ENCODE data around the gene CBX8. TPM values are rescaled to one million over a fixed set of nuclear protein-coding genes. Genes with fewer than 3 reads are reported as not detected.
"Not testable (repeated sequence)": the region's sequence is repeated elsewhere in the genome, so short reads cannot be mapped to it uniquely, and the experiment has no call there.

CBX8 gene
- total RNA-seq, 1 experiment from 2014 or later: 7.0 TPM

GRCh38 chr17:79779084-79779529, 17.8 kb downstream of the CBX8 start:
- no peak for DNase-seq (ENCODE audit: low spot score)

DNA sequence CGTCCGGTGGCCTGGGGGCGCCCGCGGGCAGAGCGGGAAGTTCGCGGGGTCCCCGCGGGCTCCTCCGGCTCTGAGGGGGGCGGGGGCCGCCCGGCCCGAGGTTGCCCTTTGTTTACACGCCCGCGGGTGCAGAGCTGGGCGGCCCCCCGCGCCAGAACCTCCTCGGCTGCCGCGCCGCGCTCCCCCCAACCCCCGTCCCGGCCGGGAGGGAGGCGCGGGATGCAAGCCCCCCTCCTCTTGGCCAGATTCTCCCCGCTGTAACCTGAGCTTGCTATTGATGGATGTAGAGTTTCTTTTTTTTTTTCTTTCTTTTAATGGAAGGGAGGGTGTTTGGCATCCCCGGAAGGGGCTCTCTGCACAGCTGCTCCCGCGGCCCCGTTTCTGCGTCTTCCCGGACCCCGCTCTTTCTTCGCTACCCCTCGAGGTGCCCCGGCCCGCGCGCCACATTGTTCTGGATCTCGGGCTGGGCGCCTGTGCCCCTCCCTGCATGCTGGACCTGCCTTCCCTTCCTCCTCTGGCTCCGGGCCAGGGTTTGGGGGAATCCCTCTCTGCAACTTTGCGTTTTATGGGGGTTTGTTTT, 18.3 kb downstream of the CBX8 start:
- DNase-seq (ENCODE audit: low spot score): no peak

- DNase-seq (ENCODE audit: low spot score): peak; percentile 44
Observed at GRCh38 chr17:79777894-79778503, 18.9 kb downstream of the CBX8 start, which contains the start of gene CBX2. Gene CBX2, plus strand, starts transcription at chr17:79778148. Its CDS starts 88 bp downstream, at chr17:79778236.

DNA sequence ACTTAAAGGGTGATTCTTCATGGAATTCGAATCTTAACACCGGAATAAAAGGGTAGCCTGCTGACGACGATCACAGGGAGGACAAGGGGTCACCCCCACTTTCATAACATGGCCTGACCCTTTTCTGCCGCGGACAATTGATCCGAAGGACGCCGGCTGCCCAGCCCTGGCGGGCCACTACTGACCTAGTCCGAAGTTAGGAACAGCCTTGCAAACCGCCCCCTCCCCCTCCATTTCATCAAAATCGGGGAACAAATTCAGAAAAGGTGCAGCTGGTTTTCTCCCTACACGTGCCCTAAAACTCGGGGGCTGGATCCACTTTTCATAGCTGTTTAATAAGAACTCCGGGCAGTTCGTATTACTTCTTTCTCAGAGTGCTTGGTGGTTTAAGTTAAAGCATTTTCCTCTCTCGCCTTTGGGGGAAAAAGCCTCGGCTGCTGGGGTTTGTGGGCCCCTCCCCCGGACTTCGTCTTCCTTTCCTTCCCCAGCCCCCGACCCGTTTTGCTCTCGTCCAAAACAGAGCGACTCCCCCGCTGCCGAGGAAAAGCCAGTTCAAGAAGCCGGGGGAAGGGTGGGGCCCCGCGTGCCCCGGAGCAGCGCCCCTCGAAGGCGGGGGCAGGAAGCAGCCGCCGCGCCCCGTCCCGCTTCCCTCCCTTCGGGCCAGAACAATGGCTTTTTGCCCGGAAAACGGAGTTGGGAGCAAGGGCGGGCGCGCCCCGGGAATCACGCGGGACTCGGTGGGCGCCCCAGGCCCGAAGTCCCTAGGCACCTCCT, 19.6 kb downstream of the CBX8 start:
- peak; percentile 87 for DNase-seq (ENCODE audit: low spot score)

DNA sequence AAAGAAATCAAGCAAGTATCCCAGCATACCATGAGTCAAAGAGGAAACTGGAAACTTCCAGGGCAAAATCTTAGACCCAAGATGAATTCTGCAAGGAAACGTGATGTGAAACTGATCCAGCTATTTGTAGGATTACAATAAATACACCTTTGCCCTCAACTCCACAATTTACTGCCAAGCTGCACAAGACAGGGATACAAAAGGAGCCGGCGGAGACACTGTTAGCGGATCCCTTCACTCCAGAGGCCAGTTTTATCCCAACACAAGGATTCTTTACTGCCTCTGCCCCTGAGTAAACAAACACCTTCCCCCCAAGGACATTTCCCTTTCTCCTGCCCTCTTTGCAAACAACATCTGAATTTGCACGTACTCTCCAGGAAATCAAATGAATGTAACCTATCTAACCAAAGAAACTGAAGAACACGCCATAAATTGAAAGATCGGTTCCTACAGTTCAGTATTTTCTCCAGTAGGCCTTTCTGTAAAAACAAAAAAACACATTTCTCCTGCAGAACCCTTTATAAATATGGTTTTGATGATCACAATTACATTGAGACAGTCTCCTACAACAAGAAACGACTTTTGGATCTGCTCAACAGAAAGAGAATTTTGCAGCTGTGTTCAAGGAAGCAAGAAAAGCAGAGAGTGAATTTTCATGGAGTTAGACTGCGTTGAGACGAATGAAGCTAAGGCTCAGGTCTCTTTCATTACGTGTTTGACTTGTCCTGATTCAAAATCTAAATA, 20.3 kb downstream of the CBX8 start:
- DNase-seq (ENCODE audit: low spot score): no peak

DNA sequence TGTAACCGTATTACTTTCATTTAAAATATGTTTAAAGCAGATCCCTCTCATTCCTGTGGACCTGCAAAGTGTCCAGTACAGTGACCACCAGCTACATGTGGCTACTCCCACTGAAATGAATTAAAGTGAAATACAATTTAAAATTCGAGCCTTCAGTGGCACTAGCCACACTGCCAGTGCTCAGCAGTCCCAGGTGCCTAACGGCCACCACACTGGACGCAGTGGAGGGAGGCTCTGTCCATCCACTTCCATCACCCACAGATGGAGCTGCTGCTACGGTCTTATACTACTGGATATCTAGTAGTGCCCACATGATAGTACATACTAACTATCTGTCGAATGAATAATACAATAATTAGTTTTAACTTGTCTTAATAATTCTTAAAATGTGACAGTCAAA, 21.2 kb downstream of the CBX8 start:
- DNase-seq (ENCODE audit: low spot score): no peak

DNA sequence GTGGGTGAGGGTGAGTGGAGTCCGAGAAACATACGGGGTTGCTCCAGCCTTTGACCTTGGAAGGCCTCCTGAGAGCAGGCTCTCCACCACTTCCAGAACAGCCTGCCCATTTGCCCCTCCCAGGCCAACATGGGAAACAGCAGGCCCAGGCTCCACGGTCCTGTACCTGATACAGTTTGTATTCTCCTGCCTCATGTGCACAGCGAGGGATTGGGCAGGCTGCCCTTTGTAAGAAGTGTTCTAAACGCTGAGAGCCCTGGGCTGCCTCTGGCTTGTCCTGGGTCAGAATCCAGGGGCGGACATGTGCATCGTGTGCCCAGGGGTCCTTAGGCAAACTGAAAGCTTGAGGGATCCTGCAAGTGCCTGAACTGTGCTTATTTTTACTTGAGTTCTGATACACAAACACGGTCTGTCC, 22.3 kb downstream of the CBX8 start:
- no peak for DNase-seq (ENCODE audit: low spot score)

GRCh38 chr17:79772726-79773125, 24.2 kb downstream of the CBX8 start:
- DNase-seq (ENCODE audit: low spot score): not testable (repeated sequence)

DNA sequence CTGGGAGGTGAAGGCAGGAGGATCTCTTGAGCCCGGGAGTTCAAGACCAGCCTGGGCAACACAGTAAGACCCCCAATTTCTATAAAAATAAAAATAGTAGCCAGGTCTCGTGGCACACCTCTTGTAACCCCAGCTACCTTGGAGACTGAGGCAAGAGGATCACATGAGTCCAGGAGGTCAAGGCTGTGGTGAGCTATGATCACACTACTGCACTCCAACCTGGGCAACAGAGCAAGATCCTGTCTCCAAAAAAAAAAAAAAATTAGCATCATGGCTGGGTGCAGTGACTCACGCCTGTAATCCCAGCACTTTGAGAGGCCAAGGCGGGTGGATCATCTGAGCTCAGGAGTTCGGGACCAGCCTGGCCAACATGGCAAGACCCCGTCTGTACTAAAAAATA, 25.6 kb downstream of the CBX8 start:
- DNase-seq (ENCODE audit: low spot score): no peak

GRCh38 chr17:79769570-79770506, 27.0 kb downstream of the CBX8 start:
- DNase-seq (ENCODE audit: low spot score): peak; percentile 96

GRCh38 chr17:79765708-79766107, 31.2 kb downstream of the CBX8 start:
- no peak for DNase-seq (ENCODE audit: low spot score)

- DNase-seq (ENCODE audit: low spot score): no peak
Observed at GRCh38 chr17:79761894-79762589, 34.8 kb downstream of the CBX8 start.

- DNase-seq (ENCODE audit: low spot score): no peak
Observed at GRCh38 chr17:79760197-79760906, 36.5 kb downstream of the CBX8 start.

GRCh38 chr17:79758271-79758670, 38.6 kb downstream of the CBX8 start:
- DNase-seq (ENCODE audit: low spot score): no peak

- no peak for DNase-seq (ENCODE audit: low spot score)
Observed at GRCh38 chr17:79757140-79757745, 39.6 kb downstream of the CBX8 start.

- DNase-seq (ENCODE audit: low spot score): no peak
Observed at GRCh38 chr17:79755591-79755990, 41.3 kb downstream of the CBX8 start.

- not testable (repeated sequence) for DNase-seq (ENCODE audit: low spot score)
Observed at GRCh38 chr17:79754903-79755302, 42.0 kb downstream of the CBX8 start.

DNA sequence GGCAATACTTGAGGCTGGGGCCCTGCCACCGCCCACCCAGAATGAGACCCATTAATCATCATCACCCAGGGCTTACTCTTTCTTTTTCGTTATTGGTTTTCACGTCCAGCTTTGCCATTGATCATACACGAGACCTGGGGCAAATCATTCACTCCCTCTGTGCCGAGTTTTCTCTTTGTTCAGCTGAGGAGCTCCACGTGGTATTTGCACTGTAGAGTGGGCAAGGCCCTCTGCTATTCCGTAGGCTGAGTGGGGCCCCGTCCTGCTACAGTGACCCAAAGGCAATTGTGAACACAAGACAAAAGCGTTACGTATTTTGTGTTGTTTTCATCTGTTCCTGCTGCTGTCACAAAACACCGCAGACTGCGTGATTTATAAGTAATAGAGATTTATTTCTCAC, 42.5 kb downstream of the CBX8 start:
- no peak for DNase-seq (ENCODE audit: low spot score)

GRCh38 chr17:79752175-79752574, 44.7 kb downstream of the CBX8 start:
- DNase-seq (ENCODE audit: low spot score): no peak

All from H4 (cell line).